H9 (cell line): ENCODE measurements around the gene UVRAG. TPM values are rescaled to one million over a fixed set of nuclear protein-coding genes. Genes with fewer than 3 reads are reported as not detected.

Experiments used
- DNase-seq: peaks from one replicate; pipeline ENCODE4 v3.0.0-alpha.2; 2017
- H2AFZ ChIP-seq: one replicate; pipeline ENCODE4 v1.6.1; 2013; ENCODE audit warnings: mild to moderate bottlenecking, low read length, control low read depth, moderate library complexity
- H2AK5ac ChIP-seq: 2 replicates; pipeline ENCODE4 v1.6.1; 2013; ENCODE audit warnings: low read length, control low read depth, mixed read lengths; ENCODE audit not compliant: insufficient read length
- H2BK120ac ChIP-seq: one replicate; pipeline ENCODE4 v1.6.1; 2013; ENCODE audit warnings: low read depth, mild to moderate bottlenecking, low read length, control low read depth, inconsistent platforms; ENCODE audit not compliant: poor library complexity, severe bottlenecking
- H2BK12ac ChIP-seq: 2 replicates; pipeline ENCODE4 v1.6.1; 2013; ENCODE audit warnings: low read length, control low read depth, mixed read lengths, low read depth; ENCODE audit not compliant: insufficient read length
- H2BK15ac ChIP-seq: 2 replicates; pipeline ENCODE4 v1.6.1; 2013; ENCODE audit warnings: low read depth, low read length, control low read depth
- H2BK20ac ChIP-seq: one replicate; pipeline ENCODE4 v1.6.1; 2013; ENCODE audit warnings: low read depth, mild to moderate bottlenecking, low read length, control low read depth, inconsistent platforms; ENCODE audit not compliant: poor library complexity, severe bottlenecking
- H2BK5ac ChIP-seq: 2 replicates; pipeline ENCODE4 v1.6.1; 2013; ENCODE audit warnings: low read length, control low read depth, mixed read lengths; ENCODE audit not compliant: insufficient read length
- H3K14ac ChIP-seq: 2 replicates; pipeline ENCODE4 v1.6.1; 2013; ENCODE audit warnings: low read length, control low read depth; ENCODE audit not compliant: insufficient read depth
- H3K18ac ChIP-seq: 2 replicates; pipeline ENCODE4 v1.6.1; 2013; ENCODE audit warnings: low read depth, mild to moderate bottlenecking, mixed read lengths, low read length, control low read depth; ENCODE audit not compliant: insufficient read length
- H3K23ac ChIP-seq: 2 replicates; pipeline ENCODE4 v1.6.1; 2013; ENCODE audit warnings: low read length, control low read depth, mixed read lengths, low read depth; ENCODE audit not compliant: insufficient read length
- H3K23me2 ChIP-seq: 2 replicates; pipeline ENCODE4 v1.6.1; 2013; ENCODE audit warnings: low read depth, mild to moderate bottlenecking, mixed read lengths, low read length, control low read depth; ENCODE audit not compliant: insufficient read length, poor library complexity, severe bottlenecking
- H3K27ac ChIP-seq: 2 replicates; pipeline ENCODE4 v1.5.1; 2013; ENCODE audit warnings: low read length, control low read depth, mixed read lengths, low read depth; ENCODE audit not compliant: insufficient read length
- H3K27me3 ChIP-seq: 2 replicates; pipeline ENCODE4 v1.6.1; 2013; ENCODE audit warnings: low read length, control low read depth, inconsistent platforms; ENCODE audit not compliant: insufficient read depth
- H3K4ac ChIP-seq: 2 replicates; pipeline ENCODE4 v1.6.1; 2013; ENCODE audit warnings: low read depth, mild to moderate bottlenecking, control low read depth, inconsistent platforms, low read length, moderate library complexity
- H3K4me1 ChIP-seq: 2 replicates; pipeline ENCODE4 v1.6.1; 2013; ENCODE audit warnings: low read length, control low read depth, inconsistent platforms; ENCODE audit not compliant: insufficient read depth
- H3K4me2 ChIP-seq: 2 replicates; pipeline ENCODE4 v1.6.1; 2013; ENCODE audit warnings: low read length, control low read depth, mixed read lengths; ENCODE audit not compliant: insufficient read length, insufficient read depth
- H3K56ac ChIP-seq: 2 replicates; pipeline ENCODE4 v1.6.1; 2013; ENCODE audit warnings: low read depth, mild to moderate bottlenecking, mixed read lengths, low read length, control low read depth; ENCODE audit not compliant: insufficient read length
- H3K79me1 ChIP-seq: 2 replicates; pipeline ENCODE4 v1.6.1; 2013; ENCODE audit warnings: low read depth, mild to moderate bottlenecking, moderate library complexity, low read length, control low read depth, inconsistent platforms; ENCODE audit not compliant: insufficient read depth, poor library complexity, severe bottlenecking
- H3K79me2 ChIP-seq: 2 replicates; pipeline ENCODE4 v1.6.1; 2013; ENCODE audit warnings: low read length, control low read depth, inconsistent platforms; ENCODE audit not compliant: insufficient read depth
- H3K9ac ChIP-seq: 2 replicates; pipeline ENCODE4 v1.6.1; 2013; ENCODE audit warnings: low read length, control low read depth, mixed read lengths; ENCODE audit not compliant: insufficient read length; ENCODE audit errors: extremely low read depth
- H3K9me3 ChIP-seq: one replicate; pipeline ENCODE4 v1.6.1; 2013; ENCODE audit warnings: low read depth, low read length, inconsistent platforms; ENCODE audit not compliant: control insufficient read depth
- H3T11ph ChIP-seq: one replicate; pipeline ENCODE4 v1.6.1; 2013; ENCODE audit warnings: mild to moderate bottlenecking, low read length, control low read depth, inconsistent platforms
- H4K20me1 ChIP-seq: one replicate; pipeline ENCODE4 v1.6.1; 2013; ENCODE audit not compliant: control insufficient read depth, insufficient read length, insufficient read depth
- H4K5ac ChIP-seq: 2 replicates; pipeline ENCODE4 v1.6.1; 2013; ENCODE audit warnings: low read depth, mild to moderate bottlenecking, mixed read lengths, low read length, control low read depth; ENCODE audit not compliant: insufficient read length
- H4K8ac ChIP-seq: replicated peaks from 2 replicates; pipeline ENCODE4 v1.6.1; 2013; ENCODE audit warnings: low read length, control low read depth, mixed read lengths, low read depth; ENCODE audit not compliant: insufficient read length
- H4K91ac ChIP-seq: 2 replicates; pipeline ENCODE4 v1.6.1; 2013; ENCODE audit warnings: low read depth, mild to moderate bottlenecking, moderate library complexity, mixed read lengths, low read length, control low read depth; ENCODE audit not compliant: insufficient read length
- H3K27ac Mint-ChIP-seq, 3 experiments: 2 replicates in 2 of 3; 3 replicates in 1 of 3; pipeline ENCODE4 v1.8.0; 2020 to 2021; ENCODE audit warnings: mixed read lengths in 3 of 3, mild to moderate bottlenecking in 1 of 3, moderate library complexity in 1 of 3
- H3K27me3 Mint-ChIP-seq: 2 replicates; pipeline ENCODE4 v1.8.0; 2021; ENCODE audit warnings: low read depth, mild to moderate bottlenecking, moderate library complexity, mixed read lengths
- H3K36me3 Mint-ChIP-seq, 3 experiments: 2 replicates in 2 of 3; 3 replicates in 1 of 3; pipeline ENCODE4 v1.8.0; 2020 to 2021; ENCODE audit warnings: low read depth in 3 of 3, mixed read lengths in 3 of 3; ENCODE audit not compliant: insufficient read depth in 1 of 3
- H3K4me1 Mint-ChIP-seq, 2 experiments: 2 replicates each; pipeline ENCODE4 v1.8.0; 2020; ENCODE audit warnings: mixed read lengths in 2 of 2
- H3K4me3 Mint-ChIP-seq, 2 experiments: 2 replicates in 1 of 2; 3 replicates in 1 of 2; pipeline ENCODE4 v1.8.0; 2020 to 2021; ENCODE audit warnings: mild to moderate bottlenecking in 2 of 2, mixed read lengths in 2 of 2, moderate library complexity in 1 of 2
- H3K9me3 Mint-ChIP-seq, 2 experiments: 2 replicates in 1 of 2; 3 replicates in 1 of 2; pipeline ENCODE4 v1.8.0; 2020; ENCODE audit warnings: mild to moderate bottlenecking in 2 of 2, mixed read lengths in 2 of 2, moderate library complexity in 1 of 2
- CTCF ChIP-seq: fragments of 200-600 bp; sonication (generic); conservative IDR thresholded peaks from 3 replicates; pipeline ENCODE4 v1.8.0; 2021; ENCODE audit warnings: antibody characterized with exemption, mild to moderate bottlenecking
- WGBS: extraction: QIAGEN DNeasy Blood & Tissue Kit; methylation state at CpG from one replicate; pipeline ENCODE4 v1.1.7; 2013; ENCODE audit warnings: missing lambda C conversion rate, low lambda C conversion rate, mixed read lengths; ENCODE audit not compliant: insufficient read length; ENCODE audit errors: extremely low coverage; 5-methylcytosine and 5-hydroxymethylcytosine counted together
- total RNA-seq: library from RNA; stranded (reverse); gene quantifications from 2 replicates; pipeline ENCODE4 v1.2.1, GENCODE V29; 2021

UVRAG gene
- total RNA-seq, 1 experiment from 2014 or later, result 18.5 TPM

- H3K56ac ChIP-seq, result no peak overlapping the region
- no peak overlapping the region for H2BK120ac ChIP-seq
- no peaks in the 10 kb centered on the region for H4K20me1 ChIP-seq
- no peak overlapping the region for H3T11ph ChIP-seq
- no peak overlapping the region for H2BK12ac ChIP-seq
- H3K9ac ChIP-seq, result no peak overlapping the region
- no peaks in the 10 kb centered on the region for H3K9me3 ChIP-seq
- peaks cover 0 to 7% (median 3%) of the 10 kb centered on the region in 3 experiments; a peak in 2 of 7 replicates for H3K36me3 Mint-ChIP-seq
- H4K5ac ChIP-seq, result no peak overlapping the region
- H3K18ac ChIP-seq, result no peak overlapping the region
- H3K4me1 ChIP-seq, result no peaks in the 10 kb centered on the region
- no peaks in the 10 kb centered on the region for H3K23me2 ChIP-seq
- no peak overlapping the region for H2BK5ac ChIP-seq
- H3K9me3 Mint-ChIP-seq, result no peaks in the 10 kb centered on the region
- H3K27me3 Mint-ChIP-seq, result no peaks in the 10 kb centered on the region
- H3K23ac ChIP-seq, result no peak overlapping the region
- H3K79me2 ChIP-seq, result no peaks in the 10 kb centered on the region
- no peaks in the 10 kb centered on the region for H3K27me3 ChIP-seq
- H3K14ac ChIP-seq, result no peak overlapping the region
- WGBS, result no CpG with 5 or more reads among the region's 2 CpGs
- peaks cover 7% of the 10 kb centered on the region for H3K79me1 ChIP-seq
- TF ChIP-seq CTCF, result no peak
- no peak for DNase-seq
- H2BK20ac ChIP-seq, result no peak overlapping the region
- H4K8ac ChIP-seq, result no peak overlapping the region
- H2BK15ac ChIP-seq, result no peak overlapping the region
- no peak overlapping the region for H4K91ac ChIP-seq
- H3K4me3 Mint-ChIP-seq, result no peak overlapping the region
- H2AFZ ChIP-seq, result no peak overlapping the region
- H2AK5ac ChIP-seq, result no peak overlapping the region
- H3K4me2 ChIP-seq, result no peak overlapping the region
- H3K4ac ChIP-seq, result no peak overlapping the region
- H3K27ac Mint-ChIP-seq, result no peak overlapping the region
- peaks cover 6 to 7% of the 10 kb centered on the region in 2 experiments for H3K4me1 Mint-ChIP-seq
- H3K27ac ChIP-seq, result no peak overlapping the region
Observed at GRCh38 chr11:75993126-75993525, 178.1 kb downstream of the UVRAG start.
